GM19455 (cell line): ENCODE results near the gene SMC6.

Experiments used
- ATAC-seq: cut with Tn5 transposase; IDR thresholded peaks from one replicate; pipeline ENCODE4 v1.9.1; 2021; ENCODE audit not compliant: unreplicated experiment

Gene SMC6

GRCh38 chr2:17717666-17718065, 35.9 kb downstream of the SMC6 start:
- no peak for ATAC-seq

- ATAC-seq: no peak
Observed at GRCh38 chr2:17713291-17713690, 40.3 kb downstream of the SMC6 start.

- ATAC-seq: no peak
Observed at GRCh38 chr2:17710547-17711248, 42.9 kb downstream of the SMC6 start.

GRCh38 chr2:17709897-17710296, 43.7 kb downstream of the SMC6 start:
- ATAC-seq: no peak

GRCh38 chr2:17708501-17708900, 45.1 kb downstream of the SMC6 start:
- no peak for ATAC-seq

- no peak for ATAC-seq
Observed at GRCh38 chr2:17706845-17707244, 46.8 kb downstream of the SMC6 start.

- no peak for ATAC-seq
Observed at GRCh38 chr2:17690776-17691175, 62.8 kb downstream of the SMC6 start.

GRCh38 chr2:17689010-17689409, 64.6 kb downstream of the SMC6 start:
- no peak for ATAC-seq

GRCh38 chr2:17688600-17688999, 65.0 kb downstream of the SMC6 start:
- ATAC-seq: no peak

- no peak for ATAC-seq
Observed at GRCh38 chr2:17683981-17684380, 69.6 kb downstream of the SMC6 start.

GRCh38 chr2:17682098-17682857, 71.3 kb downstream of the SMC6 start:
- no peak for ATAC-seq

GRCh38 chr2:17680119-17680518, 73.5 kb downstream of the SMC6 start:
- ATAC-seq: no peak

- ATAC-seq: no peak
Observed at GRCh38 chr2:17674817-17675216, 78.8 kb downstream of the SMC6 start.

GRCh38 chr2:17672583-17673317, 80.9 kb downstream of the SMC6 start:
- ATAC-seq: no peak

- ATAC-seq: no peak
Observed at GRCh38 chr2:17667898-17668297, 85.7 kb downstream of the SMC6 start.

GRCh38 chr2:17664534-17664933, 89.1 kb downstream of the SMC6 start:
- ATAC-seq: no peak

- ATAC-seq: no peak
Observed at GRCh38 chr2:17662723-17663122, 90.9 kb downstream of the SMC6 start.

- ATAC-seq: no peak
Observed at GRCh38 chr2:17661460-17661859, 92.2 kb downstream of the SMC6 start.

GRCh38 chr2:17660219-17660618, 93.4 kb downstream of the SMC6 start:
- no peak for ATAC-seq

- ATAC-seq: no peak
Observed at GRCh38 chr2:17658251-17658843, 95.3 kb downstream of the SMC6 start.

- ATAC-seq: no peak
Observed at GRCh38 chr2:17657759-17658158, 95.9 kb downstream of the SMC6 start.
